NCI-H460 (cell line): Measurements from ENCODE around the gene GRM7. TPM values are rescaled to one million over a fixed set of nuclear protein-coding genes. Genes with fewer than 3 reads are reported as not detected.
A peak's percentile ranks its signal among the peaks of the same experiment; 100 is the strongest.

Experiments
- DNase-seq: peaks from one replicate; pipeline ENCODE4 v3.0.0-alpha.2; 2016; ENCODE audit warnings: low read depth; ENCODE audit errors: extremely low read depth
- total RNA-seq: library from RNA; depleted of rRNA; stranded (reverse); fragments of >200 nt; shearing (Covaris generic); gene quantifications from 2 replicates; pipeline ENCODE4 v1.2.3, GENCODE V29; 2014

The GRM7 gene
- total RNA-seq, 1 experiment from 2014 or later = not detected

- DNase-seq = no peak
Measured at GRCh38 chr3:7749931-7750695, 889.2 kb downstream of the GRM7 start.

- DNase-seq = no peak
Measured at GRCh38 chr3:7752005-7752404, 891.1 kb downstream of the GRM7 start.

- DNase-seq = no peak
Measured at GRCh38 chr3:7754653-7755441, 893.9 kb downstream of the GRM7 start.

- DNase-seq = no peak
Measured at GRCh38 chr3:7759630-7760029, 898.7 kb downstream of the GRM7 start.

- no peak for DNase-seq
Measured at GRCh38 chr3:7760718-7761117, 899.8 kb downstream of the GRM7 start.

GRCh38 chr3:7764115-7764514, 903.2 kb downstream of the GRM7 start:
- no peak for DNase-seq

GRCh38 chr3:7766530-7766929, 905.6 kb downstream of the GRM7 start:
- DNase-seq = no peak

- DNase-seq = peak; percentile 57
Measured at GRCh38 chr3:7779331-7779730, 918.4 kb downstream of the GRM7 start.

GRCh38 chr3:7781395-7781794, 920.5 kb downstream of the GRM7 start:
- DNase-seq = no peak

- no peak for DNase-seq
Measured at GRCh38 chr3:7787871-7788828, 927.2 kb downstream of the GRM7 start.

- no peak for DNase-seq
Measured at GRCh38 chr3:7788881-7789280, 928.0 kb downstream of the GRM7 start.

- DNase-seq = no peak
Measured at GRCh38 chr3:7789324-7789723, 928.4 kb downstream of the GRM7 start.

- no peak for DNase-seq
Measured at GRCh38 chr3:7790141-7790540, 929.2 kb downstream of the GRM7 start.
